PC-9 (cell line): Measurements from ENCODE around the gene KLF12. TPM values are rescaled to one million over a fixed set of nuclear protein-coding genes. Genes with fewer than 3 reads are reported as not detected.

Experiments
- BruUV-seq: library from RNA; stranded (reverse); fragments of 400-500 nt; replicated peaks from 2 replicates; lab custom pipeline; 2021; lab: Mats Ljungman, UMichigan
- CTCF ChIA-PET: fragments of 300-600 bp; sonication (Branson Sonifier 250); formaldehyde crosslinking; loops from one replicate; lab custom pipeline; 2022; ENCODE audit warnings: antibody characterized with exemption; lab: Charles Lee
- POLR2A ChIA-PET: fragments of 300-600 bp; sonication (Branson Sonifier 250); formaldehyde crosslinking; loops from one replicate; lab custom pipeline; 2022; ENCODE audit warnings: antibody characterized with exemption; ENCODE audit not compliant: unreplicated experiment; lab: Charles Lee
- DNase-seq, 2 experiments: peaks; one replicate each; pipeline versions ENCODE4 v3.0.0 to v3.0.0-alpha.2; 2015 to 2022; ENCODE audit warnings: mixed read lengths in 1 of 2
- H2AFZ ChIP-seq: fragments of 200-600 bp; sonication (generic); 2 replicates; pipeline ENCODE4 v1.8.1; 2017; ENCODE audit warnings: antibody characterized with exemption
- H3F3A ChIP-seq: fragments of 200-600 bp; sonication (generic); 2 replicates; pipeline ENCODE4 v1.8.1; 2017; ENCODE audit warnings: antibody characterized with exemption, mild to moderate bottlenecking, low read depth; ENCODE audit not compliant: insufficient read depth
- H3K27ac ChIP-seq: fragments of 200-600 bp; sonication (generic); 2 replicates; pipeline ENCODE4 v1.6.1; 2016; ENCODE audit warnings: mixed run types
- H3K27me3 ChIP-seq: fragments of 200-600 bp; sonication (generic); 2 replicates; pipeline ENCODE4 v1.6.1; 2016; ENCODE audit warnings: low read depth, mixed run types; ENCODE audit not compliant: insufficient read depth
- H3K36me3 ChIP-seq: fragments of 200-600 bp; sonication (generic); 2 replicates; pipeline ENCODE4 v1.6.1; 2016; ENCODE audit warnings: low read depth, mixed run types
- H3K4me1 ChIP-seq: fragments of 200-600 bp; sonication (generic); replicated peaks from 2 replicates; pipeline ENCODE4 v1.6.1; 2016; ENCODE audit warnings: mixed run types; ENCODE audit not compliant: insufficient read depth
- H3K4me2 ChIP-seq: fragments of 200-600 bp; sonication (generic); 2 replicates; pipeline ENCODE4 v1.6.1; 2017; ENCODE audit warnings: mixed run types
- H3K4me3 ChIP-seq: fragments of 200-600 bp; sonication (generic); 2 replicates; pipeline ENCODE4 v1.6.1; 2016; ENCODE audit warnings: mixed run types
- H3K79me2 ChIP-seq: fragments of 200-600 bp; sonication (generic); 2 replicates; pipeline ENCODE4 v1.6.1; 2017; ENCODE audit warnings: low read depth, mixed run types
- H3K9me2 ChIP-seq: fragments of 200-600 bp; sonication (generic); 2 replicates; pipeline ENCODE4 v1.8.1; 2017; ENCODE audit warnings: mild to moderate bottlenecking; ENCODE audit not compliant: insufficient read depth
- H3K9me3 ChIP-seq: fragments of 200-600 bp; sonication (generic); 2 replicates; pipeline ENCODE4 v1.8.1; 2016; ENCODE audit warnings: low read depth; ENCODE audit not compliant: insufficient read depth
- H4K20me1 ChIP-seq: fragments of 200-600 bp; sonication (generic); 2 replicates; pipeline ENCODE4 v1.8.1; 2017; ENCODE audit not compliant: insufficient read depth
- CTCF ChIP-seq: fragments of 200-600 bp; sonication (generic); conservative IDR thresholded peaks from 2 replicates; pipeline ENCODE4 v1.6.1; 2017; ENCODE audit warnings: mixed run types, antibody characterized with exemption, mild to moderate bottlenecking, moderate library complexity
- EZH2 ChIP-seq: fragments of 200-600 bp; sonication (generic); IDR thresholded peaks from 2 replicates; pipeline ENCODE4 v1.8.0; 2017; ENCODE audit warnings: antibody characterized with exemption, low read depth
- intact Hi-C: fragments of 100-400 bp; cut with micrococcal nuclease; formaldehyde crosslinking; loops from one replicate; pipeline ENCODE4 v1.10.0; 2022; ENCODE audit not compliant: unreplicated experiment
- total RNA-seq: library from RNA; stranded (reverse); gene quantifications from 2 replicates; pipeline ENCODE4 v1.2.3, GENCODE V29; 2021

The KLF12 gene
- total RNA-seq, 1 experiment from 2014 or later, result 10.3 TPM

GRCh38 chr13:74135326-74136083 is 1.3 kb upstream of the KLF12 start:
- H3K9me3 ChIP-seq, result no peaks in the 10 kb centered on the region
- peak in 1 of 2 experiments; percentile 66 for DNase-seq
- peak overlapping the region; percentile 81 for H3K4me2 ChIP-seq
- H3K79me2 ChIP-seq, result no peaks in the 10 kb centered on the region
- no peaks in the 10 kb centered on the region for H3K9me2 ChIP-seq
- no TSS peak for BruUV-seq
- H3K36me3 ChIP-seq, result no peaks in the 10 kb centered on the region
- POLR2A ChIA-PET, result interaction anchor here (0.6 kb wide), 1 partner anchor 1470 kb away, joined by 7 read pairs; no protein-coding TSS in a partner anchor
- no peaks in the 10 kb centered on the region for H4K20me1 ChIP-seq
- no peaks in the 10 kb centered on the region for H3F3A ChIP-seq
- H3K4me1 ChIP-seq, result 0 out of 2 replicates have a peak, but pooled peaks cover 7% of the 10 kb centered on the region
- no peak overlapping the region for H3K27ac ChIP-seq
- CTCF ChIA-PET, result no interaction called here
- H3K27me3 ChIP-seq, result peaks cover 17% of the 10 kb centered on the region
- TF ChIP-seq CTCF, result no peak
- TF ChIP-seq EZH2, result no peak
- H2AFZ ChIP-seq, result peak overlapping the region; percentile 94
- peak overlapping the region; percentile 62 for H3K4me3 ChIP-seq
- intact Hi-C loops, result loop anchor here (5.0 kb wide), 1 partner anchor 198 kb away; no protein-coding TSS in a partner anchor

GRCh38 chr13:74134777-74135325 is 647 bp upstream of the KLF12 start:
- POLR2A ChIA-PET, result no interaction called here
- Histone ChIP-seq H3K4me3 (peak overlapping the region; percentile 62), H3K27me3 (peaks cover 17% of the 10 kb centered on the region), H3K27ac (no peak overlapping the region), H3K79me2 (no peaks in the 10 kb centered on the region), H3K9me3 (no peaks in the 10 kb centered on the region), H3K4me1 (0 out of 2 replicates have a peak, but pooled peaks cover 7% of the 10 kb centered on the region), H3K36me3 (no peaks in the 10 kb centered on the region), H3K4me2 (peak overlapping the region; percentile 81), H2AFZ (peak overlapping the region; percentile 78), H3K9me2 (no peaks in the 10 kb centered on the region), H3F3A (no peaks in the 10 kb centered on the region), H4K20me1 (no peaks in the 10 kb centered on the region)
- DNase-seq, result peak in 1 of 2 experiments; percentile 71
- BruUV-seq, result no TSS peak
- CTCF ChIA-PET, result no interaction called here
- no peak for TF ChIP-seq EZH2
- no peak for TF ChIP-seq CTCF
- intact Hi-C loops, result loop anchor here (1.0 to 5.0 kb wide), 4 partner anchors 99 to 298 kb away; no protein-coding TSS in a partner anchor

DNA sequence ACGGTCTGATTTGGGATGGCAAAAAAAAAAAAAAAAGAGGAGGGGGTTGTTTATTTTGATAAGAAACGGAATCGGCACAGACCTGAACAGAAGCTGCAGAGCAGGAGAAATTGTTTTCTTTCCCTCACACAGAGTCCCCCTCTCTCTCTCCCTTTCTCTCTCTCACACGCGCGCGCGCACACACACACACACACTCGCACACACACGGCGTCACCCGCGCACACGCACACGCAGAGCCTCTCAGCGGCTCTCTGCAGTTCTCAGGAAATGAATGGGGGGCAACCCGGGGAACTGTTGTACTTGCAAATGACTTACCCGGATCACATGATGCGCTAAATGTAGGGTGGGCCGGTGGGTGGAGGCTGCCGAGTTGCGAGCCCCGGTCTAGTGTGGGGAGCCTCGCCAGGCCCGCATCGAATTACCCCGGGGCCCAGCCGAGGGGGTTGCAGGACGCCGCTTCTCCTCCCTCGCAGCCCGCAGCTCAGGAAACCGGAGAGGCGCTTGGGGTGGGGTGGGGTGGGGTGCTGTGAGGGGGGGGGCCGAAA is 475 bp downstream of the KLF12 start:
- H3K27ac ChIP-seq, result no peak overlapping the region
- no peaks in the 10 kb centered on the region for H3F3A ChIP-seq
- H3K4me3 ChIP-seq, result peak overlapping the region; percentile 38; the same call in 1 of the 2 replicates
- H3K36me3 ChIP-seq, result no peaks in the 10 kb centered on the region
- intact Hi-C loops, result loop anchor here (1.0 to 5.0 kb wide), 3 partner anchors 97 to 296 kb away; no protein-coding TSS in a partner anchor
- TSS peak; percentile 49 for BruUV-seq
- 0 out of 2 replicates have a peak, but pooled peaks cover 7% of the 10 kb centered on the region for H3K4me1 ChIP-seq
- peak overlapping the region; percentile 81 for H3K4me2 ChIP-seq
- no peaks in the 10 kb centered on the region for H3K79me2 ChIP-seq
- H3K9me3 ChIP-seq, result no peaks in the 10 kb centered on the region
- ChIA-PET CTCF (interaction anchor here (0.6 kb wide), 3 partner anchors 153 to 277 kb away, joined by 3 to 4 read pairs (median 3); no protein-coding TSS in a partner anchor), POLR2A (interaction anchor here (0.6 to 0.7 kb wide), 2 partner anchors 38 to 153 kb away, joined by 4 to 13 read pairs; no protein-coding TSS in a partner anchor)
- DNase-seq, result peak in 1 of 2 experiments; percentile 61
- no peaks in the 10 kb centered on the region for H3K9me2 ChIP-seq
- TF ChIP-seq EZH2 (no peak), CTCF (no peak)
- no peaks in the 10 kb centered on the region for H4K20me1 ChIP-seq
- H2AFZ ChIP-seq, result no peak overlapping the region
- peaks cover 17% of the 10 kb centered on the region for H3K27me3 ChIP-seq
